Trophoblast cell (in vitro differentiated cells and primary cell): ENCODE data around the gene NKX6-2.

ENCODE experiments used
- DNase-seq, 2 donors: peaks; one replicate each; pipeline ENCODE4 v3.0.0-alpha.2; 2016
- H2AFZ ChIP-seq: 2 replicates; pipeline ENCODE4 v1.6.1; 2013; ENCODE audit warnings: low read length, moderate library complexity, mild to moderate bottlenecking; ENCODE audit not compliant: insufficient read depth, poor library complexity
- H2AK5ac ChIP-seq: 2 replicates; pipeline ENCODE4 v1.6.1; 2013; ENCODE audit warnings: mild to moderate bottlenecking, low read length
- H2BK120ac ChIP-seq: 2 replicates; pipeline ENCODE4 v1.6.1; 2013; ENCODE audit warnings: low read length, mild to moderate bottlenecking, moderate library complexity; ENCODE audit not compliant: insufficient read depth, poor library complexity
- H2BK12ac ChIP-seq: 2 replicates; pipeline ENCODE4 v1.6.1; 2013; ENCODE audit warnings: mild to moderate bottlenecking, low read length, moderate library complexity
- H2BK5ac ChIP-seq: 2 replicates; pipeline ENCODE4 v1.6.1; 2013; ENCODE audit warnings: low read length, low read depth, moderate library complexity, mild to moderate bottlenecking; ENCODE audit not compliant: poor library complexity
- H3K14ac ChIP-seq: 2 replicates; pipeline ENCODE4 v1.6.1; 2013; ENCODE audit warnings: mild to moderate bottlenecking, low read length
- H3K18ac ChIP-seq: 2 replicates; pipeline ENCODE4 v1.6.1; 2013; ENCODE audit warnings: mild to moderate bottlenecking, low read length
- H3K23ac ChIP-seq: 2 replicates; pipeline ENCODE4 v1.6.1; 2013; ENCODE audit warnings: low read length
- H3K27ac ChIP-seq: 2 replicates; pipeline ENCODE4 v1.5.1; 2013; ENCODE audit warnings: low read depth, mild to moderate bottlenecking, inconsistent platforms, low read length, moderate library complexity
- H3K27me3 ChIP-seq: 2 replicates; pipeline ENCODE4 v1.6.1; 2013; ENCODE audit warnings: inconsistent platforms, mild to moderate bottlenecking, low read length, moderate library complexity; ENCODE audit not compliant: insufficient read depth
- H3K36me3 ChIP-seq, 2 experiments: 1 replicate in 1 of 2; 2 replicates in 1 of 2; pipeline ENCODE4 v1.6.1; 2013; ENCODE audit warnings: low read length in 2 of 2, mild to moderate bottlenecking in 2 of 2, moderate library complexity in 1 of 2; ENCODE audit not compliant: insufficient read depth in 2 of 2, control insufficient read depth in 1 of 2
- H3K4ac ChIP-seq: 2 replicates; pipeline ENCODE4 v1.6.1; 2013; ENCODE audit warnings: low read depth, mild to moderate bottlenecking, low read length, moderate library complexity
- H3K4me1 ChIP-seq, 2 experiments: 1 replicate in 1 of 2; 2 replicates in 1 of 2; pipeline ENCODE4 v1.6.1; 2013; ENCODE audit warnings: low read length in 2 of 2, mild to moderate bottlenecking in 2 of 2, moderate library complexity in 1 of 2; ENCODE audit not compliant: insufficient read depth in 2 of 2, control insufficient read depth in 1 of 2
- H3K4me2 ChIP-seq: 2 replicates; pipeline ENCODE4 v1.6.1; 2013; ENCODE audit warnings: inconsistent platforms, mild to moderate bottlenecking, low read length, moderate library complexity
- H3K4me3 ChIP-seq: 2 replicates; pipeline ENCODE4 v1.5.1; 2013; ENCODE audit warnings: mild to moderate bottlenecking, low read depth, low read length, inconsistent platforms
- H3K79me1 ChIP-seq: one replicate; pipeline ENCODE4 v1.6.1; 2013; ENCODE audit warnings: low read length
- H3K79me2 ChIP-seq: 2 replicates; pipeline ENCODE4 v1.6.1; 2013; ENCODE audit warnings: low read length, mild to moderate bottlenecking; ENCODE audit not compliant: control insufficient read depth, insufficient read depth, poor library complexity
- H3K9ac ChIP-seq: 2 replicates; pipeline ENCODE4 v1.6.1; 2013; ENCODE audit warnings: mild to moderate bottlenecking, low read length
- H3K9me3 ChIP-seq: 2 replicates; pipeline ENCODE4 v1.6.1; 2013; ENCODE audit warnings: low read depth, mild to moderate bottlenecking, control low read depth, inconsistent platforms, low read length; ENCODE audit not compliant: insufficient read depth
- H4K12ac ChIP-seq: 2 replicates; pipeline ENCODE4 v1.6.1; 2013; ENCODE audit warnings: low read depth, mild to moderate bottlenecking, low read length, moderate library complexity
- H4K8ac ChIP-seq: 2 replicates; pipeline ENCODE4 v1.6.1; 2013; ENCODE audit warnings: low read depth, mild to moderate bottlenecking, low read length, moderate library complexity
- H4K91ac ChIP-seq: one replicate; pipeline ENCODE4 v1.6.1; 2013; ENCODE audit warnings: low read depth, mild to moderate bottlenecking, low read length, moderate library complexity
- WGBS: extraction: QIAGEN DNeasy Blood & Tissue Kit; methylation state at CpG from one replicate; pipeline ENCODE4 v1.1.7; 2013; ENCODE audit warnings: missing lambda C conversion rate; ENCODE audit not compliant: insufficient read length, insufficient coverage; ENCODE audit errors: extremely low coverage; 5-methylcytosine and 5-hydroxymethylcytosine counted together

NKX6-2 gene

GRCh38 chr10:132739225-132739613 is 46.7 kb downstream of the NKX6-2 start:
- H3K4ac ChIP-seq = no peak overlapping the region
- WGBS = no CpG with 5 or more reads among the region's 14 CpGs

GRCh38 chr10:132738454-132739224 is 47.3 kb downstream of the NKX6-2 start:
- H3K4me2 ChIP-seq = no peak overlapping the region
- no CpG with 5 or more reads among the region's 25 CpGs for WGBS
- H3K27ac ChIP-seq = no peak overlapping the region
- H2AFZ ChIP-seq = no peak overlapping the region
- H3K79me2 ChIP-seq = no peaks in the 10 kb centered on the region
- no peak overlapping the region for H2BK12ac ChIP-seq
- H3K27me3 ChIP-seq = no peaks in the 10 kb centered on the region
- H3K4me1 ChIP-seq = no peaks in the 10 kb centered on the region
- no peak overlapping the region for H4K8ac ChIP-seq
- H3K4ac ChIP-seq = no peak overlapping the region
- peaks cover 11% of the 10 kb centered on the region in 2 experiments for H3K36me3 ChIP-seq
- no peak overlapping the region for H3K4me3 ChIP-seq
- H3K79me1 ChIP-seq = no peaks in the 10 kb centered on the region
- H3K9ac ChIP-seq = no peak overlapping the region
- no peak overlapping the region for H3K14ac ChIP-seq
- H3K18ac ChIP-seq = no peak overlapping the region
- no peak overlapping the region for H4K12ac ChIP-seq
- DNase-seq = no peak
- H3K9me3 ChIP-seq = peaks cover 2% of the 10 kb centered on the region
- H3K23ac ChIP-seq = no peak overlapping the region
- no peak overlapping the region for H2BK5ac ChIP-seq
- H2AK5ac ChIP-seq = no peak overlapping the region
- no peak overlapping the region for H4K91ac ChIP-seq
- no peak overlapping the region for H2BK120ac ChIP-seq

More at GRCh38 chr10:132739225-132739613, 46.7 kb downstream of the NKX6-2 start:
- no peak overlapping the region for H2BK5ac ChIP-seq
- H3K27me3 ChIP-seq = no peaks in the 10 kb centered on the region
- no peaks in the 10 kb centered on the region for H3K79me2 ChIP-seq
- H3K14ac ChIP-seq = no peak overlapping the region
- H2AK5ac ChIP-seq = no peak overlapping the region
- no peak for DNase-seq
- no peak overlapping the region for H3K9ac ChIP-seq
- peaks cover 3 to 4% of the 10 kb centered on the region in 2 experiments for H3K4me1 ChIP-seq
- no peak overlapping the region for H3K4me2 ChIP-seq
- no peak overlapping the region for H2AFZ ChIP-seq
- H3K36me3 ChIP-seq = peaks cover 7 to 11% of the 10 kb centered on the region in 2 experiments
- no peaks in the 10 kb centered on the region for H3K79me1 ChIP-seq
- no peak overlapping the region for H2BK12ac ChIP-seq
- H4K8ac ChIP-seq = no peak overlapping the region
- no peak overlapping the region for H4K12ac ChIP-seq
- no peak overlapping the region for H3K4me3 ChIP-seq
- peaks cover 2% of the 10 kb centered on the region for H3K9me3 ChIP-seq
- no peak overlapping the region for H3K18ac ChIP-seq
- H3K23ac ChIP-seq = no peak overlapping the region
- H4K91ac ChIP-seq = no peak overlapping the region
- no peak overlapping the region for H2BK120ac ChIP-seq
- no peak overlapping the region for H3K27ac ChIP-seq

GRCh38 chr10:132737390-132738048 is 48.4 kb downstream of the NKX6-2 start:
- Histone ChIP-seq H4K8ac (no peak overlapping the region), H3K27me3 (no peaks in the 10 kb centered on the region), H3K23ac (no peak overlapping the region), H3K27ac (no peak overlapping the region), H3K4me2 (no peak overlapping the region), H3K14ac (no peak overlapping the region), H4K12ac (no peak overlapping the region), H2BK120ac (no peak overlapping the region), H2BK12ac (no peak overlapping the region), H2AK5ac (no peak overlapping the region), H3K9ac (no peak overlapping the region), H3K4me1 (no peaks in the 10 kb centered on the region), H3K79me1 (no peaks in the 10 kb centered on the region), H3K4me3 (no peak overlapping the region), H2AFZ (no peak overlapping the region), H3K36me3 (peaks cover 11 to 14% of the 10 kb centered on the region in 2 experiments), H3K4ac (no peak overlapping the region), H3K18ac (no peak overlapping the region), H3K79me2 (no peaks in the 10 kb centered on the region), H2BK5ac (no peak overlapping the region), H3K9me3 (peaks cover 2% of the 10 kb centered on the region), H4K91ac (no peak overlapping the region)
- no CpG with 5 or more reads among the region's 16 CpGs for WGBS
- no peak for DNase-seq

- Histone ChIP-seq H3K14ac (no peak overlapping the region), H3K36me3 (peaks cover 0 to 7% of the 10 kb centered on the region in 2 experiments), H3K27ac (no peak overlapping the region), H3K79me2 (no peaks in the 10 kb centered on the region), H3K4ac (no peak overlapping the region), H3K27me3 (no peaks in the 10 kb centered on the region), H4K8ac (no peak overlapping the region), H3K18ac (no peak overlapping the region), H2BK12ac (no peak overlapping the region), H3K4me1 (no peaks in the 10 kb centered on the region), H2AK5ac (no peak overlapping the region), H3K23ac (no peak overlapping the region), H2BK120ac (no peak overlapping the region), H3K9ac (no peak overlapping the region), H2AFZ (no peak overlapping the region), H3K9me3 (peaks cover 2% of the 10 kb centered on the region), H3K4me3 (no peak overlapping the region), H3K4me2 (no peak overlapping the region), H4K12ac (no peak overlapping the region), H3K79me1 (no peaks in the 10 kb centered on the region), H4K91ac (no peak overlapping the region), H2BK5ac (no peak overlapping the region)
- WGBS = no CpG with 5 or more reads among the region's 24 CpGs
- no peak for DNase-seq
These were observed 50.0 kb downstream of the NKX6-2 start for GRCh38 chr10:132735923-132736391.
